ENCODE data around the gene WWOX. TPM values are rescaled to one million over a fixed set of nuclear protein-coding genes. Genes with fewer than 3 reads are reported as not detected.

WWOX gene
- total RNA-seq, 1 experiment from 2014 or later, result 15.6 TPM

DNA sequence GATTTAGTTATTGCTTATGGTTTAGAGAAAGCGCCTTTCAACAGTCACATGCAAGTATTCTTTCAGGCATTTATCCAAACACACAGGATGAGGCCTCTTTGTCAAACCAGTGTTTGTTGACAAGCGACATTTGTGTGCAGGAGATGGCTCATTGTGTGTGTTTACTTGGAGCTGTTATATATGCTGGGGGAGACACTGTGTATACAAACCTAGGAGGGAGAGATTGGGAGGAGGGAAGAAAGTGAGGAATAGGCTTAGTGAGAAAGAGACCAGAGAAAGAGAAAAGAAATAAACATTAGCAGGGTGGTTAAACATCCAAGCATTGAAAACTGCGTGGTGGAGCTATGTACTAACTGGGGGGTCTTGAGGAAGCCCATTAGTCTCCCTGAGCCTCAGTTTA is 1063.5 kb downstream of the WWOX start:
- H3K4me2 ChIP-seq (ENCODE audit: insufficient read depth, insufficient read length, low read length), result no peak overlapping the region
- H2BK12ac ChIP-seq (ENCODE audit: insufficient read length, low read depth, low read length), result no peak overlapping the region
- no peak overlapping the region for H2BK15ac ChIP-seq (ENCODE audit: low read depth, low read length)
- H4K91ac ChIP-seq (ENCODE audit: insufficient read length, low read depth, low read length), result no peak overlapping the region
- H3K79me2 ChIP-seq (ENCODE audit: insufficient read depth, low read length), result no peaks in the 10 kb centered on the region
- H3K27ac ChIP-seq (ENCODE audit: insufficient read length, low read depth, low read length), result no peak overlapping the region
- H3K4me3 Mint-ChIP-seq, result no peak overlapping the region
- no peak overlapping the region for H2BK120ac ChIP-seq (ENCODE audit: low read depth, low read length, poor library complexity, severe bottlenecking)
- no peak overlapping the region for H3T11ph ChIP-seq (ENCODE audit: low read length)
- no peak overlapping the region; a peak in 1 of 7 replicates for H3K27ac Mint-ChIP-seq
- no CpG with 5 or more reads among the region's 3 CpGs for WGBS (ENCODE audit: extremely low coverage, insufficient read length, low lambda C conversion rate)
- H4K20me1 ChIP-seq (ENCODE audit: control insufficient read depth, insufficient read depth, insufficient read length), result no peaks in the 10 kb centered on the region
- peaks cover 7 to 8% of the 10 kb centered on the region in 2 experiments for H3K9me3 Mint-ChIP-seq
- no peak overlapping the region for H2BK20ac ChIP-seq (ENCODE audit: low read depth, low read length, poor library complexity, severe bottlenecking)
- no peaks in the 10 kb centered on the region for H3K79me1 ChIP-seq (ENCODE audit: insufficient read depth, low read depth, low read length, poor library complexity, severe bottlenecking)
- no peaks in the 10 kb centered on the region for H3K9me3 ChIP-seq (ENCODE audit: control insufficient read depth, low read depth, low read length)
- no peak overlapping the region for H4K8ac ChIP-seq (replicated peaks; ENCODE audit: insufficient read length, low read depth, low read length)
- H3K14ac ChIP-seq (ENCODE audit: insufficient read depth, low read length), result no peak overlapping the region
- H3K4me1 Mint-ChIP-seq, result peaks cover 31 to 34% of the 10 kb centered on the region in 2 experiments
- no peaks in the 10 kb centered on the region for H3K27me3 Mint-ChIP-seq (ENCODE audit: low read depth)
- H3K18ac ChIP-seq (ENCODE audit: insufficient read length, low read depth, low read length), result no peak overlapping the region
- no peak overlapping the region for H4K5ac ChIP-seq (ENCODE audit: insufficient read length, low read depth, low read length)
- no peak overlapping the region for H3K56ac ChIP-seq (ENCODE audit: insufficient read length, low read depth, low read length)
- H3K4me1 ChIP-seq (ENCODE audit: insufficient read depth, low read length), result peaks cover 6% of the 10 kb centered on the region; the same call in 1 of the 2 replicates
- DNase-seq, result no peak
- no peak overlapping the region for H3K23ac ChIP-seq (ENCODE audit: insufficient read length, low read depth, low read length)
- no peaks in the 10 kb centered on the region for H3K23me2 ChIP-seq (ENCODE audit: insufficient read length, low read depth, low read length, poor library complexity, severe bottlenecking)
- no peaks in the 10 kb centered on the region for H3K27me3 ChIP-seq (ENCODE audit: insufficient read depth, low read length)
- H3K36me3 Mint-ChIP-seq (ENCODE audit: insufficient read depth in 1 of 3, low read depth in 3 of 3), result peaks cover 5 to 9% (median 8%) of the 10 kb centered on the region in 3 experiments
- H2BK5ac ChIP-seq (ENCODE audit: insufficient read length, low read length), result no peak overlapping the region
- H3K9ac ChIP-seq (ENCODE audit: extremely low read depth, insufficient read length, low read length), result no peak overlapping the region
- no peak overlapping the region for H3K4ac ChIP-seq (ENCODE audit: low read depth, low read length)
- H2AK5ac ChIP-seq (ENCODE audit: insufficient read length, low read length), result no peak overlapping the region
- TF ChIP-seq, protein P1, sequence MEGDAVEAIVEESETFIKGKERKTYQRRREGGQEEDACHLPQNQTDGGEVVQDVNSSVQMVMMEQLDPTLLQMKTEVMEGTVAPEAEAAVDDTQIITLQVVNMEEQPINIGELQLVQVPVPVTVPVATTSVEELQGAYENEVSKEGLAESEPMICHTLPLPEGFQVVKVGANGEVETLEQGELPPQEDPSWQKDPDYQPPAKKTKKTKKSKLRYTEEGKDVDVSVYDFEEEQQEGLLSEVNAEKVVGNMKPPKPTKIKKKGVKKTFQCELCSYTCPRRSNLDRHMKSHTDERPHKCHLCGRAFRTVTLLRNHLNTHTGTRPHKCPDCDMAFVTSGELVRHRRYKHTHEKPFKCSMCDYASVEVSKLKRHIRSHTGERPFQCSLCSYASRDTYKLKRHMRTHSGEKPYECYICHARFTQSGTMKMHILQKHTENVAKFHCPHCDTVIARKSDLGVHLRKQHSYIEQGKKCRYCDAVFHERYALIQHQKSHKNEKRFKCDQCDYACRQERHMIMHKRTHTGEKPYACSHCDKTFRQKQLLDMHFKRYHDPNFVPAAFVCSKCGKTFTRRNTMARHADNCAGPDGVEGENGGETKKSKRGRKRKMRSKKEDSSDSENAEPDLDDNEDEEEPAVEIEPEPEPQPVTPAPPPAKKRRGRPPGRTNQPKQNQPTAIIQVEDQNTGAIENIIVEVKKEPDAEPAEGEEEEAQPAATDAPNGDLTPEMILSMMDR (conservative IDR thresholded peaks at IDR 0.05), result no peak
- no peak overlapping the region for H2AFZ ChIP-seq (ENCODE audit: low read length)
